ENCODE results near the gene SARDH. TPM values are rescaled to one million over a fixed set of nuclear protein-coding genes. Genes with fewer than 3 reads are reported as not detected.

The SARDH gene
- total and polyA plus RNA-seq, 4 experiments from 2014 or later: 2.5 to 19.3 (median 11.4) TPM

- H3K9me3 Mint-ChIP-seq: no peaks in the 10 kb centered on the region
- Histone ChIP-seq H3K9me3 (ENCODE audit: control insufficient read depth in 1 of 2, low read length in 2 of 2) (no peaks in the 10 kb centered on the region), H3K4me3 (ENCODE audit: low read length in 2 of 2) (no peak overlapping the region), H3K36me3 (ENCODE audit: insufficient read depth, low read length) (no peaks in the 10 kb centered on the region), H3K27ac (ENCODE audit: low read depth, low read length) (peak overlapping the region; percentile 29), H3K27me3 (ENCODE audit: insufficient read depth, low read length) (no peaks in the 10 kb centered on the region), H3K4me1 (ENCODE audit: insufficient read depth, low read length) (peaks cover 17% of the 10 kb centered on the region)
- DNase-seq: no peak
- no peaks in the 10 kb centered on the region for H3K36me3 Mint-ChIP-seq
- intact Hi-C loops (cut with micrococcal nuclease): no loop called here
- peaks cover 9 to 27% (median 15%) of the 10 kb centered on the region in 4 donors for H3K4me1 Mint-ChIP-seq
- CTCF ChIA-PET (ENCODE audit: partially characterized antibody): interaction anchor here (1.4 kb wide), 1 partner anchor 33 kb away, joined by 5 read pairs; no protein-coding TSS in a partner anchor
- no peaks in the 10 kb centered on the region for H3K27me3 Mint-ChIP-seq
- H3K4me3 Mint-ChIP-seq: peak overlapping the region in 5 of 8 donors; percentile 3 to 31 (median 23)
- H3K27ac Mint-ChIP-seq: peak overlapping the region; percentile 19 to 94 (median 83)
- POLR2A ChIA-PET (ENCODE audit: partially characterized antibody): interaction anchor here (1.3 to 2.3 kb wide), 3 partner anchors 9 to 33 kb away, joined by 5 to 6 read pairs (median 5); no protein-coding TSS in a partner anchor
Observed at GRCh38 chr9:133709691-133710571, 28.2 kb downstream of the SARDH start.

- H3K4me3 Mint-ChIP-seq: peak overlapping the region in 6 of 8 donors; percentile 3 to 31 (median 19)
- no peak overlapping the region for H3K4me3 ChIP-seq (ENCODE audit: low read length in 2 of 2)
- H3K27me3 Mint-ChIP-seq: no peaks in the 10 kb centered on the region
- ChIA-PET POLR2A (ENCODE audit: partially characterized antibody) (interaction anchor here (0.6 to 2.3 kb wide), 4 partner anchors 9 to 1785 kb away, joined by 3 to 6 read pairs (median 5); no protein-coding TSS in a partner anchor), CTCF (ENCODE audit: partially characterized antibody) (interaction anchor here (1.4 kb wide), 1 partner anchor 32 kb away, joined by 5 read pairs; no protein-coding TSS in a partner anchor)
- no peaks in the 10 kb centered on the region for H3K36me3 ChIP-seq (ENCODE audit: insufficient read depth, low read length)
- H3K4me1 ChIP-seq (ENCODE audit: insufficient read depth, low read length): peaks cover 19% of the 10 kb centered on the region
- intact Hi-C loops (cut with micrococcal nuclease): no loop called here
- peak overlapping the region; percentile 19 to 94 (median 83) for H3K27ac Mint-ChIP-seq
- no peaks in the 10 kb centered on the region for H3K9me3 Mint-ChIP-seq
- H3K9me3 ChIP-seq (ENCODE audit: control insufficient read depth in 1 of 2, low read length in 2 of 2): no peaks in the 10 kb centered on the region
- peak; percentile 59 to 81 (median 64) for DNase-seq
- peaks cover 13 to 27% (median 16%) of the 10 kb centered on the region in 4 donors for H3K4me1 Mint-ChIP-seq
- peak overlapping the region; percentile 29 for H3K27ac ChIP-seq (ENCODE audit: low read depth, low read length)
- H3K27me3 ChIP-seq (ENCODE audit: insufficient read depth, low read length): no peaks in the 10 kb centered on the region
- no peaks in the 10 kb centered on the region for H3K36me3 Mint-ChIP-seq
Observed at GRCh38 chr9:133709015-133709611, 29.0 kb downstream of the SARDH start.

GRCh38 chr9:133708246-133709014 lies 29.7 kb downstream of the SARDH start:
- H3K4me3 Mint-ChIP-seq: no peak overlapping the region

GRCh38 chr9:133707763-133708245 lies 30.3 kb downstream of the SARDH start:
- POLR2A ChIA-PET (ENCODE audit: partially characterized antibody): interaction anchor here (2.3 kb wide), 1 partner anchor 7 kb away, joined by 6 read pairs; no protein-coding TSS in a partner anchor
- Mint-ChIP-seq H3K27me3 (no peaks in the 10 kb centered on the region), H3K4me1 (peaks cover 13 to 35% (median 21%) of the 10 kb centered on the region in 4 donors), H3K9me3 (no peaks in the 10 kb centered on the region), H3K4me3 (no peak overlapping the region), H3K36me3 (no peaks in the 10 kb centered on the region), H3K27ac (peak overlapping the region in 2 of 7 donors; percentile 48 to 78)
- Histone ChIP-seq H3K36me3 (ENCODE audit: insufficient read depth, low read length) (no peaks in the 10 kb centered on the region), H3K4me3 (ENCODE audit: low read length in 2 of 2) (no peak overlapping the region), H3K9me3 (ENCODE audit: control insufficient read depth in 1 of 2, low read length in 2 of 2) (no peaks in the 10 kb centered on the region), H3K27ac (ENCODE audit: low read depth, low read length) (no peak overlapping the region), H3K27me3 (ENCODE audit: insufficient read depth, low read length) (no peaks in the 10 kb centered on the region), H3K4me1 (ENCODE audit: insufficient read depth, low read length) (peaks cover 32% of the 10 kb centered on the region)
- intact Hi-C loops (cut with micrococcal nuclease): no loop called here
- CTCF ChIA-PET (ENCODE audit: partially characterized antibody): no interaction called here
- DNase-seq: no peak

More at GRCh38 chr9:133708246-133709014, 29.7 kb downstream of the SARDH start:
- no peak for DNase-seq
- no peak overlapping the region for H3K4me3 ChIP-seq (ENCODE audit: low read length in 2 of 2)
- Mint-ChIP-seq H3K4me1 (peaks cover 13 to 33% (median 19%) of the 10 kb centered on the region in 4 donors), H3K36me3 (no peaks in the 10 kb centered on the region), H3K27me3 (no peaks in the 10 kb centered on the region), H3K27ac (peak overlapping the region in 1 of 7 donors; percentile 37), H3K9me3 (no peaks in the 10 kb centered on the region)
- H3K36me3 ChIP-seq (ENCODE audit: insufficient read depth, low read length): no peaks in the 10 kb centered on the region
- H3K27ac ChIP-seq (ENCODE audit: low read depth, low read length): no peak overlapping the region
- POLR2A ChIA-PET (ENCODE audit: partially characterized antibody): interaction anchor here (0.6 to 2.3 kb wide), 4 partner anchors 8 to 1786 kb away, joined by 3 to 6 read pairs (median 5); no protein-coding TSS in a partner anchor
- no peaks in the 10 kb centered on the region for H3K27me3 ChIP-seq (ENCODE audit: insufficient read depth, low read length)
- peaks cover 25% of the 10 kb centered on the region for H3K4me1 ChIP-seq (ENCODE audit: insufficient read depth, low read length)
- no peaks in the 10 kb centered on the region for H3K9me3 ChIP-seq (ENCODE audit: control insufficient read depth in 1 of 2, low read length in 2 of 2)
- CTCF ChIA-PET (ENCODE audit: partially characterized antibody): no interaction called here
- intact Hi-C loops (cut with micrococcal nuclease): no loop called here

- no peak for DNase-seq
- intact Hi-C loops (cut with micrococcal nuclease): no loop called here
- H3K27me3 ChIP-seq (ENCODE audit: insufficient read depth, low read length): no peaks in the 10 kb centered on the region
- CTCF ChIA-PET (ENCODE audit: partially characterized antibody): no interaction called here
- peak overlapping the region in 4 of 7 donors; percentile 65 to 87 (median 80) for H3K27ac Mint-ChIP-seq
- H3K4me1 Mint-ChIP-seq: peaks cover 15 to 41% (median 25%) of the 10 kb centered on the region in 4 donors
- POLR2A ChIA-PET (ENCODE audit: partially characterized antibody): no interaction called here
- no peaks in the 10 kb centered on the region for H3K27me3 Mint-ChIP-seq
- H3K4me3 ChIP-seq (ENCODE audit: low read length in 2 of 2): no peak overlapping the region
- H3K9me3 ChIP-seq (ENCODE audit: control insufficient read depth in 1 of 2, low read length in 2 of 2): no peaks in the 10 kb centered on the region
- H3K36me3 Mint-ChIP-seq: no peaks in the 10 kb centered on the region
- peaks cover 36% of the 10 kb centered on the region for H3K4me1 ChIP-seq (ENCODE audit: insufficient read depth, low read length)
- no peaks in the 10 kb centered on the region for H3K36me3 ChIP-seq (ENCODE audit: insufficient read depth, low read length)
- H3K4me3 Mint-ChIP-seq: no peak overlapping the region
- H3K27ac ChIP-seq (ENCODE audit: low read depth, low read length): no peak overlapping the region
- no peaks in the 10 kb centered on the region for H3K9me3 Mint-ChIP-seq
Observed at GRCh38 chr9:133707065-133707762, 30.9 kb downstream of the SARDH start.

- Mint-ChIP-seq H3K27ac (peak overlapping the region in 6 of 7 donors; percentile 12 to 87 (median 73)), H3K4me1 (peaks cover 19 to 48% (median 31%) of the 10 kb centered on the region in 4 donors), H3K9me3 (no peaks in the 10 kb centered on the region), H3K27me3 (no peaks in the 10 kb centered on the region), H3K36me3 (peaks cover 0 to 2% of the 10 kb centered on the region in 2 donors), H3K4me3 (no peak overlapping the region)
- CTCF ChIA-PET (ENCODE audit: partially characterized antibody): no interaction called here
- Histone ChIP-seq H3K36me3 (ENCODE audit: insufficient read depth, low read length) (no peaks in the 10 kb centered on the region), H3K4me3 (ENCODE audit: low read length in 2 of 2) (no peak overlapping the region), H3K27ac (ENCODE audit: low read depth, low read length) (no peak overlapping the region), H3K4me1 (ENCODE audit: insufficient read depth, low read length) (peaks cover 44% of the 10 kb centered on the region), H3K27me3 (ENCODE audit: insufficient read depth, low read length) (no peaks in the 10 kb centered on the region), H3K9me3 (ENCODE audit: control insufficient read depth in 1 of 2, low read length in 2 of 2) (no peaks in the 10 kb centered on the region)
- DNase-seq: no peak
- intact Hi-C loops (cut with micrococcal nuclease): no loop called here
- POLR2A ChIA-PET (ENCODE audit: partially characterized antibody): interaction anchor here (1.1 kb wide), 1 partner anchor 23 kb away, joined by 3 read pairs; no protein-coding TSS in a partner anchor
Observed at GRCh38 chr9:133706307-133707050, 31.7 kb downstream of the SARDH start.
